MM.1S (cell line): ENCODE data around the gene NDUFB5.

Experiments
- DNase-seq: peaks from one replicate; pipeline ENCODE4 v3.0.0-alpha.2; 2015
- H2AFZ ChIP-seq: fragments of 300-600 bp; sonication (generic); 2 replicates; pipeline ENCODE4 v1.6.0; 2016; ENCODE audit warnings: antibody characterized with exemption, low read length
- H3F3A ChIP-seq: fragments of 300-600 bp; sonication (generic); 2 replicates; pipeline ENCODE4 v1.6.1; 2016; ENCODE audit warnings: mild to moderate bottlenecking, antibody characterized with exemption, low read length, moderate library complexity, mixed read lengths; ENCODE audit not compliant: insufficient read depth
- H3K27ac ChIP-seq: fragments of 300-600 bp; sonication (generic); 2 replicates; pipeline ENCODE4 v1.5.1; 2016; ENCODE audit warnings: mild to moderate bottlenecking, low read length
- H3K27me3 ChIP-seq: fragments of 300-600 bp; sonication (generic); replicated peaks from 2 replicates; pipeline ENCODE4 v1.6.0; 2016; ENCODE audit warnings: low read length; ENCODE audit not compliant: insufficient read depth
- H3K36me3 ChIP-seq: fragments of 300-600 bp; sonication (generic); replicated peaks from 2 replicates; pipeline ENCODE4 v1.6.1; 2016; ENCODE audit warnings: mild to moderate bottlenecking, low read length, mixed read lengths; ENCODE audit not compliant: insufficient read depth
- H3K4me1 ChIP-seq: fragments of 300-600 bp; sonication (generic); 2 replicates; pipeline ENCODE4 v1.6.1; 2016; ENCODE audit warnings: low read length, mixed read lengths
- H3K4me2 ChIP-seq: fragments of 300-600 bp; sonication (generic); 2 replicates; pipeline ENCODE4 v1.6.0; 2016; ENCODE audit warnings: low read depth, low read length
- H3K4me3 ChIP-seq: fragments of 300-600 bp; sonication (generic); 2 replicates; pipeline ENCODE4 v1.5.1; 2016; ENCODE audit warnings: low read length, mixed read lengths
- H3K79me2 ChIP-seq: fragments of 300-600 bp; sonication (generic); 2 replicates; pipeline ENCODE4 v1.6.1; 2016; ENCODE audit warnings: mixed run types, low read length, mixed read lengths
- H3K9ac ChIP-seq: fragments of 300-600 bp; sonication (generic); 2 replicates; pipeline ENCODE4 v1.6.1; 2016; ENCODE audit warnings: low read length, mixed read lengths
- H3K9me2 ChIP-seq: fragments of 300-600 bp; sonication (generic); replicated peaks from 2 replicates; pipeline ENCODE4 v1.6.1; 2016; ENCODE audit warnings: mild to moderate bottlenecking, low read length, mixed read lengths; ENCODE audit not compliant: insufficient read depth
- H3K9me3 ChIP-seq: fragments of 300-600 bp; sonication (generic); replicated peaks from 2 replicates; pipeline ENCODE4 v1.6.1; 2016; ENCODE audit warnings: mild to moderate bottlenecking, low read length, mixed read lengths; ENCODE audit not compliant: insufficient read depth
- H4K20me1 ChIP-seq: fragments of 300-600 bp; sonication (generic); 2 replicates; pipeline ENCODE4 v1.6.1; 2016; ENCODE audit warnings: mild to moderate bottlenecking, low read length, moderate library complexity, mixed read lengths; ENCODE audit not compliant: insufficient read depth
- EZH2 ChIP-seq: fragments of 300-600 bp; sonication (generic); optimal IDR thresholded peaks from 2 replicates; pipeline ENCODE3; 2017; ENCODE audit warnings: low read depth, mild to moderate bottlenecking, antibody characterized with exemption, low read length, mixed read lengths
- EZH2phosphoT487 ChIP-seq: fragments of 300-600 bp; sonication (generic); IDR thresholded peaks from 2 replicates; pipeline ENCODE4 v1.6.1; 2018; ENCODE audit warnings: antibody characterized with exemption, low read length
- TF ChIP-seq, protein P1 (sequence below): fragments of 300-600 bp; sonication (generic); IDR thresholded peaks from 2 replicates; pipeline ENCODE4 v1.5.1; 2016; ENCODE audit warnings: antibody characterized with exemption, low read length, mixed read lengths

The NDUFB5 gene

GRCh38 chr3:179661777-179662176 is 57.2 kb downstream of the NDUFB5 start:
- Histone ChIP-seq H3F3A (no peaks in the 10 kb centered on the region), H3K9ac (no peak overlapping the region), H3K79me2 (peaks cover 99% of the 10 kb centered on the region), H3K4me2 (no peak overlapping the region), H3K27me3 (no peaks in the 10 kb centered on the region), H3K36me3 (no peaks in the 10 kb centered on the region), H2AFZ (no peak overlapping the region), H3K9me3 (no peaks in the 10 kb centered on the region), H4K20me1 (no peaks in the 10 kb centered on the region; the same call in 1 of the 2 replicates), H3K4me1 (no peaks in the 10 kb centered on the region), H3K27ac (no peak overlapping the region), H3K4me3 (no peak overlapping the region), H3K9me2 (no peaks in the 10 kb centered on the region)
- TF ChIP-seq EZH2 (no peak), EZH2phosphoT487 (no peak)
- TF ChIP-seq, protein P1, sequence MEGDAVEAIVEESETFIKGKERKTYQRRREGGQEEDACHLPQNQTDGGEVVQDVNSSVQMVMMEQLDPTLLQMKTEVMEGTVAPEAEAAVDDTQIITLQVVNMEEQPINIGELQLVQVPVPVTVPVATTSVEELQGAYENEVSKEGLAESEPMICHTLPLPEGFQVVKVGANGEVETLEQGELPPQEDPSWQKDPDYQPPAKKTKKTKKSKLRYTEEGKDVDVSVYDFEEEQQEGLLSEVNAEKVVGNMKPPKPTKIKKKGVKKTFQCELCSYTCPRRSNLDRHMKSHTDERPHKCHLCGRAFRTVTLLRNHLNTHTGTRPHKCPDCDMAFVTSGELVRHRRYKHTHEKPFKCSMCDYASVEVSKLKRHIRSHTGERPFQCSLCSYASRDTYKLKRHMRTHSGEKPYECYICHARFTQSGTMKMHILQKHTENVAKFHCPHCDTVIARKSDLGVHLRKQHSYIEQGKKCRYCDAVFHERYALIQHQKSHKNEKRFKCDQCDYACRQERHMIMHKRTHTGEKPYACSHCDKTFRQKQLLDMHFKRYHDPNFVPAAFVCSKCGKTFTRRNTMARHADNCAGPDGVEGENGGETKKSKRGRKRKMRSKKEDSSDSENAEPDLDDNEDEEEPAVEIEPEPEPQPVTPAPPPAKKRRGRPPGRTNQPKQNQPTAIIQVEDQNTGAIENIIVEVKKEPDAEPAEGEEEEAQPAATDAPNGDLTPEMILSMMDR: no peak
- no peak for DNase-seq

DNA sequence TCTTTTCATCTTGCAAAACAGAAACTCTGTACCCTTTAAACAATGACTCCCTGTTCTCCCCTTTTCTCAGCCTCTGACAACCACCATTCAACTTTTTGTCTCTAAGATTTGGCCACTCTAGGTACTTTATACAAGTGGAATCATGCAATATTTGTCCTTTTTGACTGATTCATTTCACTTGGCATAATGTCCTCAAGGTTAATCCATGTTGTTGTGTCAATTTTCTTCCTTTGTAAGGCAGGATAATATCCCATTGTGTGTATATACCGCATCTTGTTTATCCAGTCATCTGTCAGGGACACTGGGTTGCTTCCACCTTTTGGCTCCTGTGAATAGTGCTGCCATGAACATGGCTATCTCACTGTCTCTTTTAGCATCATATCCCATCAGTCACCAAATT is 58.5 kb downstream of the NDUFB5 start:
- Histone ChIP-seq H3K4me2 (no peak overlapping the region), H3K4me1 (no peaks in the 10 kb centered on the region), H3K27ac (no peak overlapping the region), H3K9me3 (no peaks in the 10 kb centered on the region), H2AFZ (no peak overlapping the region), H3K4me3 (no peak overlapping the region), H3K9ac (no peak overlapping the region), H3K79me2 (peaks cover 99% of the 10 kb centered on the region), H3K27me3 (no peaks in the 10 kb centered on the region), H3K9me2 (no peaks in the 10 kb centered on the region), H3K36me3 (no peaks in the 10 kb centered on the region), H4K20me1 (no peaks in the 10 kb centered on the region; the same call in 1 of the 2 replicates), H3F3A (no peaks in the 10 kb centered on the region)
- TF ChIP-seq, protein P1: no peak
- no peak for TF ChIP-seq EZH2phosphoT487
- no peak for TF ChIP-seq EZH2
- no peak for DNase-seq

DNA sequence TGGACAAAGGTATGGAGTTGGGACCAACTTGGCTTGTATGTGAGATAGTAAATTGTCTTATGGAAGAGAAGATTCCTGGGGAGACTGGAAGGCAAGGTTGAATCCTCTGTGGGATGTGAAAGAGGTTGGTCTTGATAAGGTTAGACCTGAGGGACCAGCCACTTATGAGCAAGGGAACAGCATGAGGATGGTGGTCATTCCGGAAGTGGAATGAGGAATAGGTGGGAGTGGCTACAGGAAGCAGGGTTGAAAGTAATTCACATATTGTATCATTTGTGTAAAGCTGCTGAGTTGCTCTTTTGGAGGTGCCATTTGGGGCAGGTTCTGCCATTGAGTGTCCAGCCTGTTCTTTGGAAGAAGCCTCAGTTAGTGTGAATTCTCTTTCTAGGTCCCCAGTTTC is 61.4 kb downstream of the NDUFB5 start:
- Histone ChIP-seq H2AFZ (no peak overlapping the region), H3K4me2 (no peak overlapping the region), H3K4me1 (no peaks in the 10 kb centered on the region), H4K20me1 (no peaks in the 10 kb centered on the region; the same call in 1 of the 2 replicates), H3K4me3 (no peak overlapping the region), H3K9me3 (no peaks in the 10 kb centered on the region), H3K36me3 (no peaks in the 10 kb centered on the region), H3K9ac (no peak overlapping the region), H3K27ac (no peak overlapping the region), H3K9me2 (no peaks in the 10 kb centered on the region), H3K79me2 (peaks cover 96% of the 10 kb centered on the region), H3F3A (no peaks in the 10 kb centered on the region), H3K27me3 (no peaks in the 10 kb centered on the region)
- TF ChIP-seq, protein P1: no peak
- TF ChIP-seq EZH2phosphoT487 (no peak), EZH2 (no peak)
- no peak for DNase-seq
